ENCODE results near the gene MAPK12.

The MAPK12 gene

GRCh38 chr22:50226875-50227165 lies 34.7 kb downstream of the MAPK12 start:
- no peak for DNase-seq

GRCh38 chr22:50226063-50226874 lies 35.2 kb downstream of the MAPK12 start:
- no peak for DNase-seq

- DNase-seq = no peak
Observed at GRCh38 chr22:50225200-50225969, 36.1 kb downstream of the MAPK12 start.

- DNase-seq = no peak
Observed at GRCh38 chr22:50224071-50224470, 37.4 kb downstream of the MAPK12 start.

- no peak for DNase-seq
Observed at GRCh38 chr22:50222508-50222907, 39.0 kb downstream of the MAPK12 start.

- DNase-seq = no peak
Observed at GRCh38 chr22:50221410-50222300, 39.8 kb downstream of the MAPK12 start.

- no peak for DNase-seq
Observed at GRCh38 chr22:50220603-50221409, 40.7 kb downstream of the MAPK12 start.

GRCh38 chr22:50219800-50220602 lies 41.5 kb downstream of the MAPK12 start:
- no peak for DNase-seq

GRCh38 chr22:50218996-50219727 lies 42.3 kb downstream of the MAPK12 start:
- DNase-seq = peak; percentile 33

- DNase-seq = no peak
Observed at GRCh38 chr22:50218153-50218995, 43.1 kb downstream of the MAPK12 start.

GRCh38 chr22:50217543-50218152 lies 43.8 kb downstream of the MAPK12 start:
- DNase-seq = no peak

- no peak for DNase-seq
Observed at GRCh38 chr22:50216684-50217520, 44.6 kb downstream of the MAPK12 start.

- no peak for DNase-seq
Observed at GRCh38 chr22:50216055-50216683, 45.3 kb downstream of the MAPK12 start.

- DNase-seq = no peak
Observed at GRCh38 chr22:50215297-50216054, 46.0 kb downstream of the MAPK12 start.

- DNase-seq = no peak
Observed at GRCh38 chr22:50213263-50213662, 48.2 kb downstream of the MAPK12 start.

GRCh38 chr22:50211147-50211546 lies 50.3 kb downstream of the MAPK12 start:
- no peak for DNase-seq
